ENCODE measurements around the gene RNF157. TPM values are rescaled to one million over a fixed set of nuclear protein-coding genes. Genes with fewer than 3 reads are reported as not detected.

RNF157 gene
- total RNA-seq, 1 experiment from 2014 or later = 11.2 TPM

DNA sequence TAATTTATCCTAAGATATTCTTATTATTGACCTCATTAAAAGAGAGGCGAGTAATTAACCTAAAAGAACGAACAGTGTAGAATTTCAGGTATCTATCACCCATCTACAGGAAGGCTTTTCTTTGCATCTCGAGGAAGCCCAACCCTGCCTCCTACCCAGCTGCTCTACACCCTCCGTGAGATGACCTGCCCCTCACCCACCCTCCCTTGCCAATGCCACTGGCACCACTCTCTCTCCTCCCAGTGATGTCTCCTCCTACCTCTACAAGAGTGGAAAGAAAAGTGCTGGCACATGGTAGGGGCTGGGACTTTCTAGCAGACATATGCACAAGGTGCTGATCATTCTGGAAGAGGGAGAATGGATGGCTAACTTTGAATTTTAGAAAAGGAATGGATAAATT lies 76.4 kb downstream of the RNF157 start (continued):
- TF ChIP-seq, protein P1, sequence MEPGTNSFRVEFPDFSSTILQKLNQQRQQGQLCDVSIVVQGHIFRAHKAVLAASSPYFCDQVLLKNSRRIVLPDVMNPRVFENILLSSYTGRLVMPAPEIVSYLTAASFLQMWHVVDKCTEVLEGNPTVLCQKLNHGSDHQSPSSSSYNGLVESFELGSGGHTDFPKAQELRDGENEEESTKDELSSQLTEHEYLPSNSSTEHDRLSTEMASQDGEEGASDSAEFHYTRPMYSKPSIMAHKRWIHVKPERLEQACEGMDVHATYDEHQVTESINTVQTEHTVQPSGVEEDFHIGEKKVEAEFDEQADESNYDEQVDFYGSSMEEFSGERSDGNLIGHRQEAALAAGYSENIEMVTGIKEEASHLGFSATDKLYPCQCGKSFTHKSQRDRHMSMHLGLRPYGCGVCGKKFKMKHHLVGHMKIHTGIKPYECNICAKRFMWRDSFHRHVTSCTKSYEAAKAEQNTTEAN (CRISPR knock-in tag; IDR thresholded peaks at IDR 0.05) = no peak
- TF ChIP-seq CBFB (CRISPR knock-in tag; IDR thresholded peaks at IDR 0.05; ENCODE audit: low read depth) = no peak
- TF ChIP-seq, protein P2, sequence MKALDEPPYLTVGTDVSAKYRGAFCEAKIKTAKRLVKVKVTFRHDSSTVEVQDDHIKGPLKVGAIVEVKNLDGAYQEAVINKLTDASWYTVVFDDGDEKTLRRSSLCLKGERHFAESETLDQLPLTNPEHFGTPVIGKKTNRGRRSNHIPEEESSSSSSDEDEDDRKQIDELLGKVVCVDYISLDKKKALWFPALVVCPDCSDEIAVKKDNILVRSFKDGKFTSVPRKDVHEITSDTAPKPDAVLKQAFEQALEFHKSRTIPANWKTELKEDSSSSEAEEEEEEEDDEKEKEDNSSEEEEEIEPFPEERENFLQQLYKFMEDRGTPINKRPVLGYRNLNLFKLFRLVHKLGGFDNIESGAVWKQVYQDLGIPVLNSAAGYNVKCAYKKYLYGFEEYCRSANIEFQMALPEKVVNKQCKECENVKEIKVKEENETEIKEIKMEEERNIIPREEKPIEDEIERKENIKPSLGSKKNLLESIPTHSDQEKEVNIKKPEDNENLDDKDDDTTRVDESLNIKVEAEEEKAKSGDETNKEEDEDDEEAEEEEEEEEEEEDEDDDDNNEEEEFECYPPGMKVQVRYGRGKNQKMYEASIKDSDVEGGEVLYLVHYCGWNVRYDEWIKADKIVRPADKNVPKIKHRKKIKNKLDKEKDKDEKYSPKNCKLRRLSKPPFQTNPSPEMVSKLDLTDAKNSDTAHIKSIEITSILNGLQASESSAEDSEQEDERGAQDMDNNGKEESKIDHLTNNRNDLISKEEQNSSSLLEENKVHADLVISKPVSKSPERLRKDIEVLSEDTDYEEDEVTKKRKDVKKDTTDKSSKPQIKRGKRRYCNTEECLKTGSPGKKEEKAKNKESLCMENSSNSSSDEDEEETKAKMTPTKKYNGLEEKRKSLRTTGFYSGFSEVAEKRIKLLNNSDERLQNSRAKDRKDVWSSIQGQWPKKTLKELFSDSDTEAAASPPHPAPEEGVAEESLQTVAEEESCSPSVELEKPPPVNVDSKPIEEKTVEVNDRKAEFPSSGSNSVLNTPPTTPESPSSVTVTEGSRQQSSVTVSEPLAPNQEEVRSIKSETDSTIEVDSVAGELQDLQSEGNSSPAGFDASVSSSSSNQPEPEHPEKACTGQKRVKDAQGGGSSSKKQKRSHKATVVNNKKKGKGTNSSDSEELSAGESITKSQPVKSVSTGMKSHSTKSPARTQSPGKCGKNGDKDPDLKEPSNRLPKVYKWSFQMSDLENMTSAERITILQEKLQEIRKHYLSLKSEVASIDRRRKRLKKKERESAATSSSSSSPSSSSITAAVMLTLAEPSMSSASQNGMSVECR (CRISPR knock-in tag; IDR thresholded peaks at IDR 0.05; ENCODE audit: borderline replicate concordance) = no peak

DNA sequence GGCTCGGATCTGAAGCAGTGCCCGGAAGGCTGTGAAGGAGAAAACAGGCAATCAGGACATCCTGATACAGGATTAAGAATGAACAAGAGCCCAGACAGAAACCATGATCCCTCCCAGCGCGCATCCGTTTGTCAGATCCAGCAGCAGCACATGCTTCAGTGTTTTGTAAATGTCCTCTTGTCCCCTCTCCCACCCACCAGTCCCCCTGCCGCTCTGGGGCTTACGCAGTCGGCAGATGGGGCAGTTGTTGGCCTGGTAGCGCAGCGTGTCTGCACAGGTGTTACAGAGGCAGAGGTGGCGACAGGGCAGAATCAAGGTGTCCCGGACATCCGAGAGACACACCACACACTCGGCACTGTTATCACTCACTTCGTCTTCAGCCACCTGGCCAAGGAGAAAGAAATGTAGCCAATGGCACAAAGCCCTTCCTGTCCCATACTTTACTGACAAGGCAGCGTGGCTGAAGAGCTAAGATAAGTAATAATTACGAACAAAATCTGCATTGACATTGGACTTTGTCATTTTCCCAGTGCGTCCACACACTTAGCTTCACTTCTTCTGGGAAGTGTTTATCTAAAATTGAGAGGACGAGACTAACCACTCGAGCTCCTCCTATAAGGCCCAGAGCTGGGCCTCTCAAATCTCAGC lies 78.5 kb downstream of the RNF157 start:
- ChIA-PET CTCF (interaction anchor here (0.8 to 1.6 kb wide), 4 partner anchors 9 to 118 kb away, joined by 3 to 7 read pairs (median 4); no protein-coding TSS in a partner anchor), POLR2A (no interaction called here)
- no peak for DNase-seq (ENCODE audit: low spot score)
- ATAC-seq = no peak
- Mint-ChIP-seq H3K4me3 (no peak overlapping the region), H3K4me1 (peaks cover 23% of the 10 kb centered on the region), H3K27ac (no peak overlapping the region), H3K9me3 (no peaks in the 10 kb centered on the region), H3K27me3 (ENCODE audit: low read depth) (no peaks in the 10 kb centered on the region), H3K36me3 (no peaks in the 10 kb centered on the region)
- TF ChIP-seq SOX15 (CRISPR knock-in tag; IDR thresholded peaks at IDR 0.05) (no peak), ZNF232 (CRISPR knock-in tag; IDR thresholded peaks at IDR 0.05) (no peak), TEAD4 (CRISPR knock-in tag; IDR thresholded peaks at IDR 0.05) (no peak), TP53 (CRISPR knock-in tag; IDR thresholded peaks at IDR 0.05) (no peak), ZNF121 (CRISPR knock-in tag; IDR thresholded peaks at IDR 0.05) (no peak), SP1 (CRISPR knock-in tag; conservative IDR thresholded peaks at IDR 0.05) (no peak), NFYB (CRISPR knock-in tag; conservative IDR thresholded peaks at IDR 0.05; ENCODE audit: low read depth) (no peak)
- TF ChIP-seq, protein P3, sequence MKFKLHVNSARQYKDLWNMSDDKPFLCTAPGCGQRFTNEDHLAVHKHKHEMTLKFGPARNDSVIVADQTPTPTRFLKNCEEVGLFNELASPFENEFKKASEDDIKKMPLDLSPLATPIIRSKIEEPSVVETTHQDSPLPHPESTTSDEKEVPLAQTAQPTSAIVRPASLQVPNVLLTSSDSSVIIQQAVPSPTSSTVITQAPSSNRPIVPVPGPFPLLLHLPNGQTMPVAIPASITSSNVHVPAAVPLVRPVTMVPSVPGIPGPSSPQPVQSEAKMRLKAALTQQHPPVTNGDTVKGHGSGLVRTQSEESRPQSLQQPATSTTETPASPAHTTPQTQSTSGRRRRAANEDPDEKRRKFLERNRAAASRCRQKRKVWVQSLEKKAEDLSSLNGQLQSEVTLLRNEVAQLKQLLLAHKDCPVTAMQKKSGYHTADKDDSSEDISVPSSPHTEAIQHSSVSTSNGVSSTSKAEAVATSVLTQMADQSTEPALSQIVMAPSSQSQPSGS (CRISPR knock-in tag; IDR thresholded peaks at IDR 0.05; ENCODE audit: borderline replicate concordance, low read depth) = no peak
- TF ChIP-seq, protein P4, sequence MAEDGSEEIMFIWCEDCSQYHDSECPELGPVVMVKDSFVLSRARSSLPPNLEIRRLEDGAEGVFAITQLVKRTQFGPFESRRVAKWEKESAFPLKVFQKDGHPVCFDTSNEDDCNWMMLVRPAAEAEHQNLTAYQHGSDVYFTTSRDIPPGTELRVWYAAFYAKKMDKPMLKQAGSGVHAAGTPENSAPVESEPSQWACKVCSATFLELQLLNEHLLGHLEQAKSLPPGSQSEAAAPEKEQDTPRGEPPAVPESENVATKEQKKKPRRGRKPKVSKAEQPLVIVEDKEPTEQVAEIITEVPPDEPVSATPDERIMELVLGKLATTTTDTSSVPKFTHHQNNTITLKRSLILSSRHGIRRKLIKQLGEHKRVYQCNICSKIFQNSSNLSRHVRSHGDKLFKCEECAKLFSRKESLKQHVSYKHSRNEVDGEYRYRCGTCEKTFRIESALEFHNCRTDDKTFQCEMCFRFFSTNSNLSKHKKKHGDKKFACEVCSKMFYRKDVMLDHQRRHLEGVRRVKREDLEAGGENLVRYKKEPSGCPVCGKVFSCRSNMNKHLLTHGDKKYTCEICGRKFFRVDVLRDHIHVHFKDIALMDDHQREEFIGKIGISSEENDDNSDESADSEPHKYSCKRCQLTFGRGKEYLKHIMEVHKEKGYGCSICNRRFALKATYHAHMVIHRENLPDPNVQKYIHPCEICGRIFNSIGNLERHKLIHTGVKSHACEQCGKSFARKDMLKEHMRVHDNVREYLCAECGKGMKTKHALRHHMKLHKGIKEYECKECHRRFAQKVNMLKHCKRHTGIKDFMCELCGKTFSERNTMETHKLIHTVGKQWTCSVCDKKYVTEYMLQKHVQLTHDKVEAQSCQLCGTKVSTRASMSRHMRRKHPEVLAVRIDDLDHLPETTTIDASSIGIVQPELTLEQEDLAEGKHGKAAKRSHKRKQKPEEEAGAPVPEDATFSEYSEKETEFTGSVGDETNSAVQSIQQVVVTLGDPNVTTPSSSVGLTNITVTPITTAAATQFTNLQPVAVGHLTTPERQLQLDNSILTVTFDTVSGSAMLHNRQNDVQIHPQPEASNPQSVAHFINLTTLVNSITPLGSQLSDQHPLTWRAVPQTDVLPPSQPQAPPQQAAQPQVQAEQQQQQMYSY (CRISPR knock-in tag; IDR thresholded peaks at IDR 0.05) = no peak
- TF ChIP-seq, protein P5, sequence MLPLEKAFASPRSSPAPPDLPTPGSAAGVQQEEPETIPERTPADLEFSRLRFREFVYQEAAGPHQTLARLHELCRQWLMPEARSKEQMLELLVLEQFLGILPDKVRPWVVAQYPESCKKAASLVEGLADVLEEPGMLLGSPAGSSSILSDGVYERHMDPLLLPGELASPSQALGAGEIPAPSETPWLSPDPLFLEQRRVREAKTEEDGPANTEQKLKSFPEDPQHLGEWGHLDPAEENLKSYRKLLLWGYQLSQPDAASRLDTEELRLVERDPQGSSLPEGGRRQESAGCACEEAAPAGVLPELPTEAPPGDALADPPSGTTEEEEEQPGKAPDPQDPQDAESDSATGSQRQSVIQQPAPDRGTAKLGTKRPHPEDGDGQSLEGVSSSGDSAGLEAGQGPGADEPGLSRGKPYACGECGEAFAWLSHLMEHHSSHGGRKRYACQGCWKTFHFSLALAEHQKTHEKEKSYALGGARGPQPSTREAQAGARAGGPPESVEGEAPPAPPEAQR (CRISPR knock-in tag; IDR thresholded peaks at IDR 0.05) = no peak
